SHP77 (cell line): ENCODE measurements around the gene CEP20.

Source experiments
- DNase-seq, 2 experiments: peaks; one replicate each; lab custom pipeline; 2025; lab: John Stamatoyannopoulos, UW

The CEP20 gene

DNA sequence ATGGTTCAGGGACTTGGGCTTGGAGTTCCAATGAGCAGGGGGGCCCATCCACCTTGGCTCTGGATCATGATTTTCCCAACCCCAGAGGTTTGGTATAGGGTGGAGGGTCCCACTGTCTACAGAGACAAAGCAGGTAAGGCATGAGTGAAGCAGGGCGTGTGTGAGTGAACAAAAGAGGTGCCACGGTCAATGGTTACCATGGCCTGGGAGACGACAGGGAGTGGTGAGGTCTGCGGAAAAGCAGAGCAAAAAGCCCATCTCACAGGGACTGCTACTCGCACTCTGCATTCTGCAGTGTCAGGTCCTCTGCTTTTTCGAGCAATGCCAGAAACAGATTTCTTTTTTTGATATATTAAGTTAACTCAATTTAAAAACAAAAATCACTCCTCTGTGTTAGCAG is 56.2 kb downstream of the CEP20 start:
- DNase-seq = no peak

DNA sequence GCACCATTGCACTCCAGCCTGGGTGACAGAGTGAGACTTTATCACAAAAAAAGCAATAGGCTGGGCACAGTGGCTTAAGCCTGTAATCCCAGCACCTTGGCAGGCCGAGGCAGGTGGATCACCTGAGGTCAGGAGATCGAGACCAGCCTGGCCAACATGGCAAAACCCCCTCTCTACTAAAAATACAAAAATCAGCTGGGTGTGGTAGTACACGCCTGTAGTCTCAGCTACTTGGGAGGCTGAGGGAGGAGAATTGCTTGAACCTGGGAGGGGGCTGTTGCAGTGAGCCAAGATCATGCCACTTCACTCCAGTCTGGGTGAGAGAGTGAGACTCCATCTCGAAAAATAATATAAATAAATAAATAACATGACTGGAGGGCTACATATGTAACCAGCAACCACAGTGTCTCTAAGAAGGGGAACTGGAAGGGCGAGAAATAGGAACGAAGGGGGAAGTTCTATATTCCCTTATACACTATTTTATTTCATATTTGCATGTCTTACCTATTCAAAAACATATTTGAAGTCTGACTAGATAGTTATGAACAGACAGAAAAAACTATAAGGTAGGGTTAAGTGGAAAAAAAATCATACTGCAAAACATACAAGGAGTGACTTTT is 57.5 kb downstream of the CEP20 start:
- DNase-seq = no peak

DNA sequence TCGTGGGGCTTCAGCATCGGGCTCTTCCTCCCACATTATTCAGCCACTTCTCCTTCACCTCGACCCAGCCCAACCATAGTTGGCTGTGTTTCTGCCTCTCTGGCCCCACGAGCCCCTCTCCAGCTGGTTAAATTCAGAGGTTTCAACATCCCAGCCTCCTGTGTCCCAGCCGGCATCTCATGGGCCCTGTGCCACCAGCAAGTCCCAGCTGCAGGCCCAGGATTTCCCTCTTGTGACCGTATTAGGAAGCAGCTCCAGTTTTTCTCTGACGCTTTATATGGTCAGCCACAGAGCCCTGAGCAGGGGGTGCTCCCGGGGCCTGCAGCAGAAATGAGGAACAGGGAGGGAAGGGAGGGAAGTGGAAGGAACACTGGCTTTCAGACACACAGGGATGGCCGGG is 58.9 kb downstream of the CEP20 start:
- DNase-seq = no peak

DNA sequence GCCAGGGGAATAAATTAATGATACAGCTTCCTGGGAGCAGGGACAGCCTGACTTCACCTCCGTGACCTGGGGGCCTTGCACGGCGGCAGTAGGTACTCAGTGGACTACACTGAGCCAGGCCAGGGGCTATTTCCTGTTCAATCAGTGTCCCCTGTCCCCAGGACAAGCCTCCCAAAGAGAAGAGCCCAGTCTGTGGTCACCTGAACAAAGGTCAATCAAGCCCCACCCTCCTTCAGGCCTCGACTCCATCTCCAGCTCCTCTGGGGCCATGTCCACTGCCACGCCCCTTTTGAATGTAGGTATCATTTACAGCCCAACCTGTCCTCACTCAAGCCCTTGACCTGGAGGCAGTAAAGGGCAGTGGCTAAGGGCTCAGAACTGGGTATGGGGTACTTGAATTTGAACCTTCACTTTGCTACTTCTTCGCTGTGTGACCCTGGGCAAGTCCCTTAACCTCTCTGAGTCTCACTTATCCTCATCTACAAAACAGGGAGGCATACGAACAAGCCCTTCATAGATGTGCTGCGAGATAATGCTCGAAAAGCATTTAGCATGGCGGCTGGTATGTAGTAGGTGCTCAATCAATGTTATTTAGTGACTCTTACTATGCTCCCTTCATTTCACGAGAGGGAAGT is 60.6 kb downstream of the CEP20 start:
- DNase-seq = no peak

DNA sequence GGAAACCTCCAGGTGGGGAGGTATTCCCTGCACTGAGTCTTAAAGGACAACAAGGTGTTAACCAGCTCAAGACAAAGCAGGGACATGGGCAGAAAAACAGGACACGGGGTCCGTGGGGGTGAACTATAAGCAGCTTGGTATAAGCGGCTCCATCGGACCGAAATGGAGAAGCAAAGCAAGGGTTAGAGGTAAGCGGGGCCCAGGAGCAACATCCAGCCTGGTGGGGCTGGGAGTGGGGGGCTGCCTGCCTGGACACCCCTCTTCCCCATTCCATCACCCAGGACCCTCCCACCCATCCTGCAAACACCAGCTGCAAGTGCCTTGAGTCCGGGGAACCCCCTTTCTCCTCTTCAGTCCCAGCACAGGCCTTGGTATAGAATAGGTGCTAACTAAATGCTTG is 61.1 kb downstream of the CEP20 start:
- no peak for DNase-seq

DNA sequence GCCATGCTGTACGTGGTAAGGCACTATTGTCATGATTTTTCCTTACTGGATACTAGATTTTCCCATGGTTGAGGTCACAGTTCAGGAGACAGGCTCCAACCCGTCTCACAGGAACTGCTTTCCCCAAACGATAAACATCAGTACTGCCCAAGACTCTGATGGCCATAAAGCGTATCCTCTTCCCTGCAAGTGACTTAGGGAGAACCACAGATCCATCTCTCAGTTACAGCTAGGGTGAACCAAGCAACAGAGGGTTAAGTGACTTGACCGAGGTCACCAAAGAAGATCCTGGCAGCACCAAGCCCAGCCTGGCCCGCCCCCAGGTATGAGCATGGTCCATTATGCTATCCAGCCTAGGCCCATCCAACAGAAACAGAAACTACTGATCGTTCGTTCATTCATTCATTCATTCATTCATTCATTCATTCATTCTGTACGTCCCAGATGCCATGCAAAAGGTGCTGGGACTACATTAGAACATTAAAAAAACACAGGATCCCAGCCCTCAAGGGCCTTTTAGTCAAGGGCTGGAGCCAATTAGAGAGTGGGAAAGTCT is 62.6 kb downstream of the CEP20 start:
- no peak for DNase-seq

DNA sequence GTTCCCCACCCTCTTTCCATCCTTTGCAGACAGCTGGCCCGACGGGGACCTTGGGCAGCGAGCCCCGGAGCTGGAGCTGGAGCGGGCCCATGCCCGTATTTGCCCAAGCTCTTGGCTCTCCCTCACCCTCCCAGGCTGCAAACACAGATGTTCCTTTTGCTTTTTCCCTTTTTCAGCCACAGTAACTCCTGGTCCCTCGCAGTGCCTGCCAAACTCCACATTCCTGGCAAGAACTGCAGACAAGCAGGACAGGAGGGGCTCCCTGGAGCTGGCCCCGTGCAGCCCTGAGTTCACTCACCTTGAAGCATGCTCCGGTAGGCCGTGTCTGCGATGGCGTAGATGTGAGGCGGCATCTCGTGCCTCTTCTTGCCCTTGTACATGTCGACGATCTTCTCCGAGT is 65.4 kb downstream of the CEP20 start:
- no peak for DNase-seq

DNA sequence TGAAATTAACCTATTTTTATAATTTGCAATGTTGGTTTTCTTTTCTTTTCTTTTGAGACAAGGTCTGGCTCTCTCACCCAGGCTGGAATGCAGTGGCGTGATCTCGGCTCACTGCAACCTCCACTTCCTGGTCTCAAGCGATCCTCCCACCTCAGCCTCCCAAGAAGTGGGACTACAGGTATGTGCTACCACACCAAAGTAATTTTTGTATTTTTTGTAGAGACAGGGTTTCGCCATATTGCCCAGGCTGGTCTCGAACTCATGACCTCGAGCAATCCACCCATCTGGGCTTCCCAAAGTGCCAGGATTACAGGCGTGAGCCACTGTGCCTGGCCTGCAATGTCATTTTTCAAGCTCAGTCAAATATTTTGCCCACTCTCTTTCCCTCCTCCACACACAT is 67.6 kb downstream of the CEP20 start:
- no peak for DNase-seq

DNA sequence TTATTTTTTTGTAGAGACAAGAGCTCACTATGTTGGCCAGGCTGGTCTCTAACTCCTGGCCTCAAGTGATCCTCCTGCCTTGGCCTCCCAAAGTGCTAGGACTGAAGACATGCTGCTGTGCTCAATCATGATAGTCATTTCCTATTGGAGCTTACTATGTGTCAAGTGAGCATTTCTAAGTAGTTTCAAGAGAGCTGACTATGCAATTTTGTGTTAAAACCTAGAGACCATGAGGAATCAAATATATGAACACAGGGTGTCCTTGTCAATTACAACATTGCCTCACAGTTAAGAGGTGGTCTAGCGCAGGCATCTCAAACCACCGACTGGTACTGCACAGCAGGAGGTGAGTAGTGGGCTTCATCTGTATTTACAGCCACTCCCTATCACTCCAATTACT is 69.4 kb downstream of the CEP20 start:
- DNase-seq = no peak

DNA sequence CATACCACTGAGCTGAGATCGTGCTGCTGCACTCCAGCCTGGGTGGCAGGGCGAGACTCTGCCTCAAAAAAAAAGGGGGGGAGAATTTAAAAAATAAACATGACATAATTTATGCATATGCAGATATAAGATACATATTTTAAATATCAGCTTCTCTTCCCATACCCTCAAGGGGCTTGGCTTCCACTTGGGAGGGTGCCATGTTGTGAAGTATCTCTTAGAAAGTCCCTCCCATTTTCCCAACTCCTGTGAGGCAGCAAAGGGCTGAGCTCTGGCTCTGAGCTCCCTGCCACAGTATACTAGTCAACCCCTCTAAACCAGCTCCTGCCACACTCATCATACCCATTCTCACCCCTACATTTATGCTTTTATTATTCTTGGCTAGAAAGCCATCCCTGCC is 71.0 kb downstream of the CEP20 start:
- no peak for DNase-seq

DNA sequence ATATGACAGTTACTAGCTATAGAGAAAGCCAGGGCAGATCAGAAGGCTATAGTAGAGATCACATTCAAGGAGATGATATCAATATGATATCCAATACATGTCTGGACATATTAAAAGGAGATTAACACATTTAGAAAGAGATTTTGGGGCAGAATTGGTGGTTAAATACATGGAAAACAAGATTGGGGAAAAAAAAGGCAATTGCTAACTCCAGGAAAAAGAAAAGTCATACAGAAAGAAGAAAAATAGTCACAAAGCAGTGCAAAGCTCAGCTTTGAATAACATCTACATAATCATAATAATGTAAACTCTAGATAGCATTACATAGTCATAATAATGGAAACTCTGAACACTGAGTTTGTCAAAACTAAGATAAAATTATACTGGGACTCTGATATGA is 72.2 kb downstream of the CEP20 start:
- DNase-seq = no peak
